H1 (cell line): Measurements from ENCODE around the gene AGPAT3. TPM values are rescaled to one million over a fixed set of nuclear protein-coding genes. Genes with fewer than 3 reads are reported as not detected.

Experiments
- CTCF ChIA-PET: fragments of 300-600 bp; sonication (Branson Sonifier 250); formaldehyde crosslinking; loops from one replicate; lab custom pipeline; 2021; ENCODE audit not compliant: partially characterized antibody; lab: Charles Lee
- POLR2A ChIA-PET: fragments of 300-600 bp; sonication (Branson Sonifier 250); formaldehyde crosslinking; loops from one replicate; lab custom pipeline; 2021; ENCODE audit warnings: inconsistent platforms; ENCODE audit not compliant: partially characterized antibody; lab: Charles Lee
- DNase-seq, 2 experiments: peaks; one replicate each; pipeline versions ENCODE4 v3.0.0 to v3.0.0-alpha.2; 2010 to 2022; ENCODE audit warnings: low spot score in 2 of 2, low read depth in 1 of 2, mixed read lengths in 1 of 2
- FAIRE-seq: peaks from 2 replicates; lab custom pipeline; 2011; peaks lifted over from hg19 to GRCh38; lab: Jason Lieb, UNC
- H2AFZ ChIP-seq: 2 replicates; pipeline ENCODE4 v1.8.1; 2012; ENCODE audit warnings: low read length, inconsistent platforms
- H2AK5ac ChIP-seq: 2 replicates; pipeline ENCODE4 v1.6.1; 2013; ENCODE audit warnings: low read depth, low read length
- H2BK120ac ChIP-seq: replicated peaks from 2 replicates; pipeline ENCODE3; 2013; ENCODE audit warnings: low read depth, low read length, inconsistent platforms
- H2BK12ac ChIP-seq: 2 replicates; pipeline ENCODE4 v1.6.1; 2013; ENCODE audit warnings: low read depth, low read length
- H2BK15ac ChIP-seq: 2 replicates; pipeline ENCODE4 v1.6.1; 2013; ENCODE audit warnings: low read length
- H2BK20ac ChIP-seq: 2 replicates; pipeline ENCODE4 v1.6.1; 2013; ENCODE audit warnings: low read length
- H2BK5ac ChIP-seq: 2 replicates; pipeline ENCODE4 v1.6.1; 2013; ENCODE audit warnings: low read depth, low read length
- H3K14ac ChIP-seq: 2 replicates; pipeline ENCODE4 v1.6.1; 2013; ENCODE audit warnings: inconsistent platforms; ENCODE audit not compliant: insufficient read length
- H3K18ac ChIP-seq: 2 replicates; pipeline ENCODE4 v1.6.1; 2013; ENCODE audit warnings: low read length; ENCODE audit errors: extremely low read depth
- H3K23ac ChIP-seq: 2 replicates; pipeline ENCODE4 v1.6.1; 2013; ENCODE audit warnings: inconsistent platforms; ENCODE audit not compliant: insufficient read length
- H3K23me2 ChIP-seq: 2 replicates; pipeline ENCODE4 v1.6.1; 2013; ENCODE audit warnings: low read depth, low read length
- H3K27ac ChIP-seq: 2 replicates; pipeline ENCODE4 v1.6.1; 2011; ENCODE audit warnings: low read depth, low read length, inconsistent platforms
- H3K27me3 ChIP-seq, 4 experiments: replicated peaks in 1 of 4; 1 replicate in 1 of 4; 2 replicates in 3 of 4; pipeline versions ENCODE4 v1.6.1 to v1.8.1; 2011 to 2013; ENCODE audit warnings: low read length in 3 of 4, mild to moderate bottlenecking in 3 of 4, inconsistent platforms in 2 of 4, mixed read lengths in 2 of 4, moderate library complexity in 1 of 4; ENCODE audit not compliant: control insufficient read depth in 3 of 4, insufficient read depth in 3 of 4; ENCODE audit errors: extremely low read depth in 1 of 4
- H3K36me3 ChIP-seq, 4 experiments: 2 replicates each; pipeline versions ENCODE4 v1.6.1 to v1.8.1; 2011 to 2013; ENCODE audit warnings: mild to moderate bottlenecking in 4 of 4, low read length in 3 of 4, moderate library complexity in 2 of 4, control low read depth in 1 of 4, inconsistent platforms in 1 of 4; ENCODE audit not compliant: insufficient read depth in 4 of 4, control insufficient read depth in 2 of 4
- H3K4ac ChIP-seq: replicated peaks from 2 replicates; pipeline ENCODE3; 2013; ENCODE audit warnings: low read length, low read depth, mixed read lengths, inconsistent platforms; ENCODE audit not compliant: insufficient read length
- H3K4me1 ChIP-seq, 4 experiments: replicated peaks in 1 of 4; 1 replicate in 1 of 4; 2 replicates in 3 of 4; pipeline versions ENCODE4 v1.6.1 to v1.8.1; 2011 to 2013; ENCODE audit warnings: low read length in 3 of 4, inconsistent platforms in 2 of 4, mixed read lengths in 1 of 4; ENCODE audit not compliant: insufficient read depth in 4 of 4, control insufficient read depth in 3 of 4
- H3K4me2 ChIP-seq, 2 experiments: 2 replicates each; pipeline versions ENCODE4 v1.6.1 to v1.8.1; 2011 to 2013; ENCODE audit warnings: low read depth in 2 of 2, low read length in 2 of 2, control low read depth in 1 of 2, inconsistent platforms in 1 of 2, mild to moderate bottlenecking in 1 of 2; ENCODE audit not compliant: insufficient read depth in 1 of 2
- H3K4me3 ChIP-seq, 4 experiments: fragments of 200-600, 300-600 bp in 1 of 4; sonication (generic), shearing (Covaris generic), sonication (Bioruptor Twin) in 1 of 4; 2 replicates each; pipeline versions ENCODE4 v1.5.1 to v1.8.1; 2011 to 2016; ENCODE audit warnings: low read length in 4 of 4, low read depth in 3 of 4, control low read depth in 2 of 4, inconsistent platforms in 2 of 4, mild to moderate bottlenecking in 2 of 4, mixed read lengths in 1 of 4, moderate library complexity in 1 of 4; ENCODE audit not compliant: insufficient read depth in 2 of 4; ENCODE audit errors: extremely low read depth in 1 of 4
- H3K56ac ChIP-seq: replicated peaks from 2 replicates; pipeline ENCODE3; 2013; ENCODE audit warnings: low read depth, mild to moderate bottlenecking, mixed read lengths, low read length, inconsistent platforms; ENCODE audit not compliant: insufficient read length
- H3K79me1 ChIP-seq: 2 replicates; pipeline ENCODE4 v1.6.1; 2013; ENCODE audit warnings: low read depth, low read length, control low read depth
- H3K79me2 ChIP-seq, 2 experiments: 2 replicates each; pipeline versions ENCODE4 v1.6.1 to v1.8.1; 2012 to 2013; ENCODE audit warnings: low read length in 2 of 2, mild to moderate bottlenecking in 2 of 2, inconsistent platforms in 1 of 2; ENCODE audit not compliant: insufficient read depth in 2 of 2, control insufficient read depth in 1 of 2
- H3K9ac ChIP-seq, 4 experiments: replicated peaks in 1 of 4; 1 replicate in 1 of 4; 2 replicates in 3 of 4; pipeline versions ENCODE4 v1.6.1 to v1.8.1; 2011 to 2013; ENCODE audit warnings: low read depth in 3 of 4, low read length in 3 of 4, control low read depth in 2 of 4, mild to moderate bottlenecking in 2 of 4, moderate library complexity in 2 of 4, inconsistent platforms in 1 of 4; ENCODE audit errors: extremely low read depth in 1 of 4
- H3K9me3 ChIP-seq, 2 experiments: 2 replicates each; pipeline versions ENCODE4 v1.6.1 to v1.8.1; 2012 to 2013; ENCODE audit warnings: mild to moderate bottlenecking in 2 of 2, moderate library complexity in 2 of 2, control low read depth in 1 of 2, inconsistent platforms in 1 of 2, low read depth in 1 of 2, low read length in 1 of 2, mixed read lengths in 1 of 2; ENCODE audit not compliant: insufficient read depth in 2 of 2
- H4K20me1 ChIP-seq, 2 experiments: replicated peaks in 1 of 2; 2 replicates each; pipeline versions ENCODE3 to v1.8.1; 2011 to 2013; ENCODE audit warnings: inconsistent platforms in 2 of 2, low read length in 2 of 2, mild to moderate bottlenecking in 1 of 2; ENCODE audit not compliant: insufficient read depth in 2 of 2, control insufficient read depth in 1 of 2
- H4K5ac ChIP-seq: 2 replicates; pipeline ENCODE4 v1.6.1; 2013; ENCODE audit warnings: low read length, low read depth, mixed read lengths, inconsistent platforms; ENCODE audit not compliant: insufficient read length
- H4K8ac ChIP-seq: 2 replicates; pipeline ENCODE4 v1.8.0; 2013; ENCODE audit warnings: mild to moderate bottlenecking, moderate library complexity, low read length, inconsistent platforms; ENCODE audit not compliant: insufficient read depth; ENCODE audit errors: extremely low read depth
- H4K91ac ChIP-seq: replicated peaks from 2 replicates; pipeline ENCODE3; 2013; ENCODE audit warnings: low read length, mixed read lengths, inconsistent platforms; ENCODE audit not compliant: insufficient read length
- BRCA1 ChIP-seq: IDR thresholded peaks from 2 replicates; pipeline ENCODE4 v1.6.1; 2012; ENCODE audit warnings: low read depth, low read length, improper control_type of control experiment
- CEBPB ChIP-seq: IDR thresholded peaks from 2 replicates; pipeline ENCODE4 v1.6.1; 2012; ENCODE audit warnings: low read depth, low read length
- EZH2 ChIP-seq: fragments of 200-600 bp; sonication (generic); IDR thresholded peaks from 2 replicates; pipeline ENCODE4 v1.7.1; 2012; ENCODE audit warnings: low read depth, mild to moderate bottlenecking, moderate library complexity, low read length, inconsistent platforms; ENCODE audit not compliant: severe bottlenecking
- HDAC6 ChIP-seq: IDR thresholded peaks from one replicate; pipeline ENCODE4 v1.7.1; 2012; ENCODE audit warnings: low read depth, mild to moderate bottlenecking, inconsistent platforms, low read length, moderate library complexity
- JUND ChIP-seq: IDR thresholded peaks from 2 replicates; pipeline ENCODE4 v1.6.1; 2011; ENCODE audit warnings: mild to moderate bottlenecking, improper control_type of control experiment, low read length
- KDM4A ChIP-seq: IDR thresholded peaks from one replicate; pipeline ENCODE4 v1.7.1; 2012; ENCODE audit warnings: low read depth, mild to moderate bottlenecking, moderate library complexity, low read length, inconsistent platforms; ENCODE audit not compliant: severe bottlenecking
- WGBS, 2 experiments: shearing (Covaris generic) in 1 of 2; methylation state at CpG; one replicate each; pipeline versions ENCODE4 v1.1.6 to v1.1.7; 2013 to 2015; ENCODE audit warnings: low lambda C conversion rate in 2 of 2, mixed read lengths in 2 of 2, inconsistent platforms in 1 of 2, low coverage in 1 of 2, missing lambda C conversion rate in 1 of 2; ENCODE audit not compliant: insufficient replicate concordance in 2 of 2, insufficient coverage in 1 of 2, insufficient read length in 1 of 2; ENCODE audit errors: extremely low coverage in 1 of 2, missing lambda C conversion rate in 1 of 2; 5-methylcytosine and 5-hydroxymethylcytosine counted together
- polyA plus RNA-seq, 7 experiments: library from polyadenylated mRNA; depleted of rRNA in 3 of 7; stranded (reverse) in 5 of 7; unstranded in 2 of 7; fragments of >200 nt in 5 of 7; fragments of 200-250 nt in 2 of 7; gene quantifications; 1 replicate in 5 of 7; 2 replicates in 1 of 7; 4 replicates in 1 of 7; pipeline versions ENCODE4 v1.2.1 to v1.2.3, GENCODE V29; 2011 to 2013; ENCODE audit warnings: missing spikeins in 2 of 7, mixed read lengths in 2 of 7
- total RNA-seq: library from RNA; stranded (reverse); fragmentation: NEBNext Ultra II Directional; extraction: Animal tissue kit (Norgen Biotek cat#: 25700); gene quantifications from 2 replicates; pipeline ENCODE4 v1.2.1, GENCODE V29; 2021
- TF ChIP-seq, protein P1 (sequence below): IDR thresholded peaks from 2 replicates; pipeline ENCODE4 v1.6.1; 2011; ENCODE audit warnings: low read depth, mild to moderate bottlenecking, low read length; ENCODE audit not compliant: insufficient read depth

Gene AGPAT3
- total and polyA plus RNA-seq, 2 of the 8 experiments (the other 6 are each of a cell fraction or from before 2014, with no cell fraction given), result 5.8 to 7.3 TPM

DNA sequence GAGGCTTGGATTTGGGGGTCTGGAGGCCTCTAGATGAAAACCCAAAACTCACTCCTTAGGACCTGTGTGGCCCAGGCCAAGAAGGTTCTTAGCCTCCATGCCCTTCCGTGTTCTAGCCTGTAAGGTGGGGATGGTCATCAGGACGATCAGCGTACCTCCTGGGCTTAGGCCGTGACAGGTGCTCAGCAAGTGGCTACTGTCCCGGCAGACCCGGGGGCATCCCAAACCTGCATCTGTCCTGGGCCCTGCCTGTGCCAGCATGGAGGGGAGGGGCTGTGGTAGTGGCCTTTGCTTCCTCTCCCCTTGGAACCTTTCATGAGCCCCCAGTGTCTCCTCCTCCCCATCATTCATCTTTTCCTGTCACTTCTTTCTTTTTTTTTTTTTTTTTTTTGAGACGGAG lies 124.4 kb downstream of the AGPAT3 start:
- Histone ChIP-seq H4K8ac (no peak overlapping the region), H3K14ac (no peak overlapping the region), H2BK120ac (no peak overlapping the region), H2BK5ac (no peak overlapping the region), H3K27me3 (no peaks in the 10 kb centered on the region), H2BK15ac (no peak overlapping the region), H3K18ac (no peak overlapping the region), H3K23ac (no peak overlapping the region), H2AFZ (no peak overlapping the region), H3K9ac (no peak overlapping the region), H3K79me2 (no peaks in the 10 kb centered on the region), H3K4me1 (peaks cover 0 to 12% (median 8%) of the 10 kb centered on the region in 4 experiments; a peak in 6 of 7 replicates), H2BK20ac (no peak overlapping the region), H2BK12ac (no peak overlapping the region), H4K91ac (no peak overlapping the region), H3K23me2 (no peaks in the 10 kb centered on the region), H2AK5ac (0 out of 2 replicates have a peak overlapping the region, but pooled peaks have one; percentile 28), H3K56ac (no peak overlapping the region), H4K5ac (no peak overlapping the region), H3K4me3 (no peak overlapping the region), H3K4me2 (no peak overlapping the region), H3K79me1 (no peaks in the 10 kb centered on the region), H3K9me3 (no peaks in the 10 kb centered on the region), H3K4ac (no peak overlapping the region), H4K20me1 (peaks cover 0 to 2% of the 10 kb centered on the region in 2 experiments), H3K36me3 (no peaks in the 10 kb centered on the region), H3K27ac (no peak overlapping the region)
- ChIA-PET POLR2A (no interaction called here), CTCF (interaction anchor here (1.3 kb wide), 1 partner anchor 48 kb away, joined by 3 read pairs; no protein-coding TSS in a partner anchor)
- 96% methylated on average over 5 of the region's 7 CpGs; no CpG with 5 or more reads in 1 of the 2 experiments for WGBS, 2 experiments
- no peak for TF ChIP-seq BRCA1
- no peak for TF ChIP-seq KDM4A
- no peak for TF ChIP-seq JUND
- TF ChIP-seq HDAC6, result no peak
- no peak for TF ChIP-seq CEBPB
- TF ChIP-seq, protein P1, sequence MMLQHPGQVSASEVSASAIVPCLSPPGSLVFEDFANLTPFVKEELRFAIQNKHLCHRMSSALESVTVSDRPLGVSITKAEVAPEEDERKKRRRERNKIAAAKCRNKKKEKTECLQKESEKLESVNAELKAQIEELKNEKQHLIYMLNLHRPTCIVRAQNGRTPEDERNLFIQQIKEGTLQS, result no peak
- TF ChIP-seq EZH2, result no peak
- FAIRE-seq, result no peak
- DNase-seq, result no peak
